MCF 10A (cell line): ENCODE results near the gene PSME3. TPM values are rescaled to one million over a fixed set of nuclear protein-coding genes. Genes with fewer than 3 reads are reported as not detected.

Experiments
- BruUV-seq: library from RNA; stranded (reverse); fragments of 400-500 nt; replicated peaks from 2 replicates; lab custom pipeline; 2021; lab: Mats Ljungman, UMichigan
- CTCF ChIA-PET: fragments of 300-600 bp; sonication (Branson Sonifier 250); formaldehyde crosslinking; extraction: SDS; loops from one replicate; lab custom pipeline; 2021; ENCODE audit warnings: antibody characterized with exemption, inconsistent platforms; lab: Yijun Ruan, JAX
- POLR2A ChIA-PET: fragments of 300-600, 350-650 bp; sonication (Branson Sonifier 250); formaldehyde crosslinking; extraction: SDS; loops from one replicate; lab custom pipeline; 2020; ENCODE audit warnings: antibody characterized with exemption, inconsistent platforms; lab: Yijun Ruan, JAX
- DNase-seq: peaks from one replicate; pipeline ENCODE4 v3.0.0-alpha.2; 2018; ENCODE audit not compliant: unreplicated experiment
- H3K27ac Mint-ChIP-seq: one replicate; pipeline ENCODE4 v1.8.0; 2022; ENCODE audit warnings: mild to moderate bottlenecking, low read depth, mixed read lengths; ENCODE audit not compliant: unreplicated experiment
- H3K27me3 Mint-ChIP-seq: one replicate; pipeline ENCODE4 v1.8.0; 2022; ENCODE audit warnings: mixed read lengths; ENCODE audit not compliant: insufficient read depth, unreplicated experiment
- H3K36me3 Mint-ChIP-seq: one replicate; pipeline ENCODE4 v1.8.0; 2022; ENCODE audit warnings: mild to moderate bottlenecking, moderate library complexity, mixed read lengths; ENCODE audit not compliant: insufficient read depth, unreplicated experiment
- H3K4me1 Mint-ChIP-seq: one replicate; pipeline ENCODE4 v1.8.0; 2022; ENCODE audit warnings: mixed read lengths; ENCODE audit not compliant: insufficient read depth, unreplicated experiment
- H3K4me3 Mint-ChIP-seq: one replicate; pipeline ENCODE4 v1.8.0; 2022; ENCODE audit warnings: mild to moderate bottlenecking, moderate library complexity, mixed read lengths; ENCODE audit not compliant: unreplicated experiment
- H3K9me3 Mint-ChIP-seq: one replicate; pipeline ENCODE4 v1.8.0; 2022; ENCODE audit warnings: mixed read lengths; ENCODE audit not compliant: unreplicated experiment
- CTCF ChIP-seq: fragments of 200-600 bp; IDR thresholded peaks from one replicate; pipeline ENCODE4 v1.8.0; 2022; ENCODE audit warnings: antibody characterized with exemption, mild to moderate bottlenecking; ENCODE audit not compliant: unreplicated experiment
- intact Hi-C: fragments of 100-400 bp; cut with micrococcal nuclease; formaldehyde crosslinking; loops from 2 replicates; pipeline ENCODE4 v1.14.1; 2022
- total RNA-seq: library from RNA; stranded (reverse); gene quantifications from 2 replicates; pipeline ENCODE4 v1.2.3, GENCODE V29; 2022

Gene PSME3
- total RNA-seq, 1 experiment from 2014 or later: 220 TPM

- Mint-ChIP-seq H3K9me3 (no peaks in the 10 kb centered on the region), H3K36me3 (peaks cover 25% of the 10 kb centered on the region), H3K4me1 (peaks cover 25% of the 10 kb centered on the region), H3K4me3 (peak overlapping the region; percentile 96), H3K27ac (peak overlapping the region; percentile 99), H3K27me3 (no peaks in the 10 kb centered on the region)
- ChIA-PET CTCF (interaction anchor here (0.6 to 1.4 kb wide), 8 partner anchors 10 to 529 kb away, joined by 3 to 5 read pairs (median 4); no protein-coding TSS in a partner anchor), POLR2A (interaction anchor here (0.5 to 5.5 kb wide), 20 partner anchors 10 to 524 kb away, joined by 3 to 128 read pairs (median 4); partner anchors contain the start of genes BECN1, BRCA1, CNTD1 and COA3)
- BruUV-seq: no TSS peak
- intact Hi-C loops: no loop called here
- no peak for DNase-seq
- TF ChIP-seq CTCF: no peak
These were observed 824 bp upstream of the PSME3 start for GRCh38 chr17:42832213-42832933.

GRCh38 chr17:42833767-42834422 is 698 bp downstream of the PSME3 start:
- Mint-ChIP-seq H3K27ac (peak overlapping the region; percentile 99), H3K9me3 (no peaks in the 10 kb centered on the region), H3K36me3 (peaks cover 40% of the 10 kb centered on the region), H3K27me3 (no peaks in the 10 kb centered on the region), H3K4me3 (peak overlapping the region; percentile 96), H3K4me1 (peaks cover 25% of the 10 kb centered on the region)
- intact Hi-C loops: no loop called here
- no peak for TF ChIP-seq CTCF
- DNase-seq: no peak
- ChIA-PET CTCF (interaction anchor here (0.6 to 3.8 kb wide), 8 partner anchors 9 to 321 kb away, joined by 3 to 18 read pairs (median 4); partner anchors contain the start of gene BECN1), POLR2A (interaction anchor here (0.6 to 5.5 kb wide), 25 partner anchors 11 to 1175 kb away, joined by 3 to 128 read pairs (median 4); partner anchors contain the start of genes BECN1, BRCA1, NAGLU and PSMC3IP)
- TSS peak; percentile 56 for BruUV-seq

GRCh38 chr17:42835732-42836131 is 2.5 kb downstream of the PSME3 start:
- H3K27me3 Mint-ChIP-seq: no peaks in the 10 kb centered on the region
- no peaks in the 10 kb centered on the region for H3K9me3 Mint-ChIP-seq
- CTCF ChIA-PET: interaction anchor here (0.6 to 3.8 kb wide), 6 partner anchors 12 to 190 kb away, joined by 3 to 18 read pairs (median 3); partner anchors contain the start of gene BECN1
- TF ChIP-seq CTCF: no peak
- BruUV-seq: no TSS peak
- H3K36me3 Mint-ChIP-seq: peaks cover 58% of the 10 kb centered on the region
- intact Hi-C loops: no loop called here
- peak overlapping the region; percentile 99 for H3K27ac Mint-ChIP-seq
- peaks cover 25% of the 10 kb centered on the region for H3K4me1 Mint-ChIP-seq
- POLR2A ChIA-PET: interaction anchor here (0.7 to 5.5 kb wide), 6 partner anchors 9 to 163 kb away, joined by 3 to 128 read pairs (median 6); partner anchors contain the start of genes AOC2, BECN1 and RPL27
- DNase-seq: no peak
- peak overlapping the region; percentile 96 for H3K4me3 Mint-ChIP-seq
